ENCODE data around the gene NEB.

The NEB gene

GRCh38 chr2:151475071-151475470, 259.2 kb downstream of the NEB start:
- no peaks in the 10 kb centered on the region for H3K4me1 ChIP-seq (ENCODE audit: control insufficient read depth in 1 of 2, insufficient read depth in 2 of 2, low read length in 2 of 2)
- H3K27ac ChIP-seq (ENCODE audit: low read depth, low read length): no peak overlapping the region
- no peaks in the 10 kb centered on the region for H3K9me3 ChIP-seq (ENCODE audit: control insufficient read depth in 1 of 2, low read length in 2 of 2)
- H3K4me3 ChIP-seq (ENCODE audit: low read depth in 1 of 2, low read length in 2 of 2): no peak overlapping the region
- peaks cover 5 to 16% of the 10 kb centered on the region in 2 donors for H3K36me3 ChIP-seq (ENCODE audit: control insufficient read depth in 1 of 2, insufficient read depth in 2 of 2, low read length in 2 of 2)
- H3K9ac ChIP-seq (ENCODE audit: low read depth in 1 of 2, low read length in 2 of 2): no peak overlapping the region
- H3K27me3 ChIP-seq (ENCODE audit: control insufficient read depth in 1 of 2, insufficient read depth in 2 of 2, low read length in 2 of 2): no peaks in the 10 kb centered on the region

GRCh38 chr2:151472966-151473365, 261.3 kb downstream of the NEB start:
- no peak overlapping the region for H3K27ac ChIP-seq (ENCODE audit: low read depth, low read length)
- peaks cover 21 to 33% of the 10 kb centered on the region in 2 donors for H3K36me3 ChIP-seq (ENCODE audit: control insufficient read depth in 1 of 2, insufficient read depth in 2 of 2, low read length in 2 of 2)
- H3K4me1 ChIP-seq (ENCODE audit: control insufficient read depth in 1 of 2, insufficient read depth in 2 of 2, low read length in 2 of 2): no peaks in the 10 kb centered on the region
- no peaks in the 10 kb centered on the region for H3K27me3 ChIP-seq (ENCODE audit: control insufficient read depth in 1 of 2, insufficient read depth in 2 of 2, low read length in 2 of 2)
- no peaks in the 10 kb centered on the region for H3K9me3 ChIP-seq (ENCODE audit: control insufficient read depth in 1 of 2, low read length in 2 of 2)
- no peak overlapping the region for H3K4me3 ChIP-seq (ENCODE audit: low read depth in 1 of 2, low read length in 2 of 2)
- no peak overlapping the region for H3K9ac ChIP-seq (ENCODE audit: low read depth in 1 of 2, low read length in 2 of 2)

- Histone ChIP-seq H3K9ac (ENCODE audit: low read depth in 1 of 2, low read length in 2 of 2) (no peak overlapping the region), H3K4me3 (ENCODE audit: low read depth in 1 of 2, low read length in 2 of 2) (no peak overlapping the region), H3K27ac (ENCODE audit: low read depth, low read length) (no peak overlapping the region), H3K27me3 (ENCODE audit: control insufficient read depth in 1 of 2, insufficient read depth in 2 of 2, low read length in 2 of 2) (no peaks in the 10 kb centered on the region), H3K4me1 (ENCODE audit: control insufficient read depth in 1 of 2, insufficient read depth in 2 of 2, low read length in 2 of 2) (no peaks in the 10 kb centered on the region), H3K9me3 (ENCODE audit: control insufficient read depth in 1 of 2, low read length in 2 of 2) (no peaks in the 10 kb centered on the region), H3K36me3 (ENCODE audit: control insufficient read depth in 1 of 2, insufficient read depth in 2 of 2, low read length in 2 of 2) (peaks cover 31 to 54% of the 10 kb centered on the region in 2 donors)
These were observed 263.7 kb downstream of the NEB start for GRCh38 chr2:151470556-151470955.

GRCh38 chr2:151465771-151466170, 268.5 kb downstream of the NEB start:
- Histone ChIP-seq H3K27me3 (ENCODE audit: control insufficient read depth in 1 of 2, insufficient read depth in 2 of 2, low read length in 2 of 2) (no peaks in the 10 kb centered on the region), H3K36me3 (ENCODE audit: control insufficient read depth in 1 of 2, insufficient read depth in 2 of 2, low read length in 2 of 2) (peaks cover 47 to 79% of the 10 kb centered on the region in 2 donors), H3K9ac (ENCODE audit: low read depth in 1 of 2, low read length in 2 of 2) (no peak overlapping the region), H3K4me1 (ENCODE audit: control insufficient read depth in 1 of 2, insufficient read depth in 2 of 2, low read length in 2 of 2) (no peaks in the 10 kb centered on the region), H3K9me3 (ENCODE audit: control insufficient read depth in 1 of 2, low read length in 2 of 2) (no peaks in the 10 kb centered on the region), H3K4me3 (ENCODE audit: low read depth in 1 of 2, low read length in 2 of 2) (no peak overlapping the region), H3K27ac (ENCODE audit: low read depth, low read length) (no peak overlapping the region)

- H3K4me1 ChIP-seq (ENCODE audit: control insufficient read depth in 1 of 2, insufficient read depth in 2 of 2, low read length in 2 of 2): no peaks in the 10 kb centered on the region
- H3K9me3 ChIP-seq (ENCODE audit: control insufficient read depth in 1 of 2, low read length in 2 of 2): no peaks in the 10 kb centered on the region
- H3K36me3 ChIP-seq (ENCODE audit: control insufficient read depth in 1 of 2, insufficient read depth in 2 of 2, low read length in 2 of 2): peaks cover 22 to 66% of the 10 kb centered on the region in 2 donors
- no peak overlapping the region for H3K27ac ChIP-seq (ENCODE audit: low read depth, low read length)
- no peak overlapping the region for H3K4me3 ChIP-seq (ENCODE audit: low read depth in 1 of 2, low read length in 2 of 2)
- H3K27me3 ChIP-seq (ENCODE audit: control insufficient read depth in 1 of 2, insufficient read depth in 2 of 2, low read length in 2 of 2): no peaks in the 10 kb centered on the region
- no peak overlapping the region for H3K9ac ChIP-seq (ENCODE audit: low read depth in 1 of 2, low read length in 2 of 2)
These were observed 274.9 kb downstream of the NEB start for GRCh38 chr2:151459358-151459757.

GRCh38 chr2:151439127-151439526, 295.1 kb downstream of the NEB start:
- H3K36me3 ChIP-seq (ENCODE audit: control insufficient read depth in 1 of 2, insufficient read depth in 2 of 2, low read length in 2 of 2): peaks cover 25 to 74% of the 10 kb centered on the region in 2 donors
- no peaks in the 10 kb centered on the region for H3K27me3 ChIP-seq (ENCODE audit: control insufficient read depth in 1 of 2, insufficient read depth in 2 of 2, low read length in 2 of 2)
- H3K9ac ChIP-seq (ENCODE audit: low read depth in 1 of 2, low read length in 2 of 2): no peak overlapping the region
- no peaks in the 10 kb centered on the region for H3K4me1 ChIP-seq (ENCODE audit: control insufficient read depth in 1 of 2, insufficient read depth in 2 of 2, low read length in 2 of 2)
- no peak overlapping the region for H3K27ac ChIP-seq (ENCODE audit: low read depth, low read length)
- no peaks in the 10 kb centered on the region for H3K9me3 ChIP-seq (ENCODE audit: control insufficient read depth in 1 of 2, low read length in 2 of 2)
- H3K4me3 ChIP-seq (ENCODE audit: low read depth in 1 of 2, low read length in 2 of 2): no peak overlapping the region

- no peaks in the 10 kb centered on the region for H3K4me1 ChIP-seq (ENCODE audit: control insufficient read depth in 1 of 2, insufficient read depth in 2 of 2, low read length in 2 of 2)
- H3K36me3 ChIP-seq (ENCODE audit: control insufficient read depth in 1 of 2, insufficient read depth in 2 of 2, low read length in 2 of 2): peaks cover 25 to 73% of the 10 kb centered on the region in 2 donors
- H3K27ac ChIP-seq (ENCODE audit: low read depth, low read length): no peak overlapping the region
- H3K27me3 ChIP-seq (ENCODE audit: control insufficient read depth in 1 of 2, insufficient read depth in 2 of 2, low read length in 2 of 2): no peaks in the 10 kb centered on the region
- no peaks in the 10 kb centered on the region for H3K9me3 ChIP-seq (ENCODE audit: control insufficient read depth in 1 of 2, low read length in 2 of 2)
- H3K9ac ChIP-seq (ENCODE audit: low read depth in 1 of 2, low read length in 2 of 2): no peak overlapping the region
- no peak overlapping the region for H3K4me3 ChIP-seq (ENCODE audit: low read depth in 1 of 2, low read length in 2 of 2)
These were observed 295.8 kb downstream of the NEB start for GRCh38 chr2:151438506-151438905.

- Histone ChIP-seq H3K4me3 (ENCODE audit: low read depth in 1 of 2, low read length in 2 of 2) (no peak overlapping the region), H3K27me3 (ENCODE audit: control insufficient read depth in 1 of 2, insufficient read depth in 2 of 2, low read length in 2 of 2) (no peaks in the 10 kb centered on the region), H3K9ac (ENCODE audit: low read depth in 1 of 2, low read length in 2 of 2) (no peak overlapping the region), H3K27ac (ENCODE audit: low read depth, low read length) (no peak overlapping the region), H3K4me1 (ENCODE audit: control insufficient read depth in 1 of 2, insufficient read depth in 2 of 2, low read length in 2 of 2) (no peaks in the 10 kb centered on the region), H3K36me3 (ENCODE audit: control insufficient read depth in 1 of 2, insufficient read depth in 2 of 2, low read length in 2 of 2) (peaks cover 25 to 72% of the 10 kb centered on the region in 2 donors), H3K9me3 (ENCODE audit: control insufficient read depth in 1 of 2, low read length in 2 of 2) (no peaks in the 10 kb centered on the region)
These were observed 296.6 kb downstream of the NEB start for GRCh38 chr2:151437630-151438029.
